HepG2 (cell line): ENCODE measurements around the gene MAJIN. TPM values are rescaled to one million over a fixed set of nuclear protein-coding genes. Genes with fewer than 3 reads are reported as not detected.

Experiments
- BCL3 ChIP-seq: sonication (generic); formaldehyde crosslinking; IDR thresholded peaks from 2 replicates; pipeline ENCODE4 v1.5.1; 2020; ENCODE audit warnings: mild to moderate bottlenecking, missing genetic modification reagents, moderate library complexity
- BCLAF1 ChIP-seq: fragments of 450-650 bp; IDR thresholded peaks from 2 replicates; pipeline ENCODE4 v1.6.1; 2017; ENCODE audit warnings: mild to moderate bottlenecking
- FUBP1 ChIP-seq: sonication (generic); formaldehyde crosslinking; IDR thresholded peaks from 2 replicates; pipeline ENCODE4 v1.5.1; 2020; ENCODE audit warnings: missing genetic modification reagents, mild to moderate bottlenecking, borderline replicate concordance
- JUND ChIP-seq: sonication (generic); formaldehyde crosslinking; IDR thresholded peaks from 2 replicates; pipeline ENCODE4 v1.8.0; 2022; ENCODE audit warnings: mild to moderate bottlenecking, missing genetic modification reagents
- RARA ChIP-seq: IDR thresholded peaks from 2 replicates; pipeline ENCODE4 v1.6.1; 2016; ENCODE audit warnings: missing genetic modification reagents, missing compliant biosample characterization
- ZNF274 ChIP-seq: sonication (generic); formaldehyde crosslinking; IDR thresholded peaks from 2 replicates; pipeline ENCODE4 v1.5.1; 2020; ENCODE audit warnings: mild to moderate bottlenecking, missing genetic modification reagents
- ZNF326 ChIP-seq: sonication (generic); formaldehyde crosslinking; IDR thresholded peaks from 2 replicates; pipeline ENCODE4 v1.4.0; 2020; ENCODE audit warnings: missing genetic modification reagents, borderline replicate concordance
- polyA plus RNA-seq, 8 experiments: library from polyadenylated mRNA; depleted of rRNA in 3 of 8; stranded (reverse) in 7 of 8; unstranded in 1 of 8; fragments of >200 nt; fragmentation: Illumina TruSeq in 4 of 8; extraction: Trizol in 4 of 8; gene quantifications; 2 replicates each; pipeline versions ENCODE4 v1.2.1 to v1.2.3, GENCODE V29; 2011 to 2016; ENCODE audit warnings: low read depth in 4 of 8, missing spikeins in 1 of 8, mixed read lengths in 1 of 8; ENCODE audit not compliant: insufficient read depth in 1 of 8
- total RNA-seq, 5 experiments: library from RNA; depleted of rRNA; stranded (reverse); fragments of >200 nt; fragmentation: Illumina TruSeq; extraction: Trizol; gene quantifications; 2 replicates each; pipeline ENCODE4 v1.2.3, GENCODE V29; 2016; ENCODE audit warnings: low read depth in 1 of 5
- TF ChIP-seq, protein P1 (sequence below): sonication (generic); formaldehyde crosslinking; IDR thresholded peaks from one replicate; pipeline ENCODE4 v1.5.1; 2020; ENCODE audit warnings: mild to moderate bottlenecking, missing genetic modification reagents; ENCODE audit errors: not compliant biosample characterization
- TF ChIP-seq, protein P2 (sequence below): sonication (generic); formaldehyde crosslinking; IDR thresholded peaks from 2 replicates; pipeline ENCODE4 v1.4.0; 2020; ENCODE audit warnings: missing genetic modification reagents, mild to moderate bottlenecking, borderline replicate concordance

The MAJIN gene
- total and polyA plus RNA-seq, 2 of the 13 experiments (the other 11 are each of a cell fraction or from before 2014, with no cell fraction given) = not detected

DNA sequence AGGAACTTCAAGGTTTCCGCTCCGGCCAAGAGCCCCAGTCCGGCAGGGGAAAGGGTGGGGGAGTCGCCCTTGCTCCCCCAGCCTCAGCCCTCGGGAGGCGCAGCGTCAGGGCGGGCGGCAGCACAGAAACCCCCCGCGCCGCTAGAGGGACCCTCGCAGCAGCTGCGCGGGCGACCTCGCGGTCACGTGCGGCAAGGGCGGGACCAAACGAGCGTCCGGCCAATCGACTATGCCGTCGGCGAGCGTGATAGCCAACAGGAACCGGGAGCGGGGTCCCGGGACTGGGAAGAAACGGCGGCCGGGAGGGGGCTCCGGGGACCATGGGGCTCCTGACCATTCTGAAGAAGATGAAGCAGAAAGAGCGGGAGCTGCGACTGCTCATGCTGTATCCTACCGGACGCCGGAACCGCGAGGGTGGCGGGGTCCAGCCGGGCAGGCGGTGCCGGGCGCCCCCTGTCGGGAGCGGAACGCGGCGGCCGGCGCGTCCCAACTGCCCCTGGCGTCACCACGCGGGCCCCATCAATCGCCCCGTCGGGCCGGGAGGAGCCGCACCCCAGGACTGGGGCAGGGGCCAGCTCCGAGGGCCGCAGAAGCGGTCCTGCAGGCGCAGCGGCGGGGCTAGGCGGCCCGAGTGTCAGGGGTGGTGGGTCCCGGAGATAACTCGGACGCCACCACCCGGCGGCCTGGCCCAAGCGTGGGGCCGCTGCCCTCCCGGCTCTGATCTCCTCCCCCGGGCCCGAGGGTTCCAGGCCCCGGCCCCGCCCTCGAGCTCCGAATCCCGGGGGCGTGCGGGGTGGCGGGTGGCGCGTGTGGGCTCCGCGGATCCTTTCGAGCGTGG, 42.2 kb upstream of the MAJIN start, which contains the start of gene ARL2 (continued):
- TF ChIP-seq, protein P1, sequence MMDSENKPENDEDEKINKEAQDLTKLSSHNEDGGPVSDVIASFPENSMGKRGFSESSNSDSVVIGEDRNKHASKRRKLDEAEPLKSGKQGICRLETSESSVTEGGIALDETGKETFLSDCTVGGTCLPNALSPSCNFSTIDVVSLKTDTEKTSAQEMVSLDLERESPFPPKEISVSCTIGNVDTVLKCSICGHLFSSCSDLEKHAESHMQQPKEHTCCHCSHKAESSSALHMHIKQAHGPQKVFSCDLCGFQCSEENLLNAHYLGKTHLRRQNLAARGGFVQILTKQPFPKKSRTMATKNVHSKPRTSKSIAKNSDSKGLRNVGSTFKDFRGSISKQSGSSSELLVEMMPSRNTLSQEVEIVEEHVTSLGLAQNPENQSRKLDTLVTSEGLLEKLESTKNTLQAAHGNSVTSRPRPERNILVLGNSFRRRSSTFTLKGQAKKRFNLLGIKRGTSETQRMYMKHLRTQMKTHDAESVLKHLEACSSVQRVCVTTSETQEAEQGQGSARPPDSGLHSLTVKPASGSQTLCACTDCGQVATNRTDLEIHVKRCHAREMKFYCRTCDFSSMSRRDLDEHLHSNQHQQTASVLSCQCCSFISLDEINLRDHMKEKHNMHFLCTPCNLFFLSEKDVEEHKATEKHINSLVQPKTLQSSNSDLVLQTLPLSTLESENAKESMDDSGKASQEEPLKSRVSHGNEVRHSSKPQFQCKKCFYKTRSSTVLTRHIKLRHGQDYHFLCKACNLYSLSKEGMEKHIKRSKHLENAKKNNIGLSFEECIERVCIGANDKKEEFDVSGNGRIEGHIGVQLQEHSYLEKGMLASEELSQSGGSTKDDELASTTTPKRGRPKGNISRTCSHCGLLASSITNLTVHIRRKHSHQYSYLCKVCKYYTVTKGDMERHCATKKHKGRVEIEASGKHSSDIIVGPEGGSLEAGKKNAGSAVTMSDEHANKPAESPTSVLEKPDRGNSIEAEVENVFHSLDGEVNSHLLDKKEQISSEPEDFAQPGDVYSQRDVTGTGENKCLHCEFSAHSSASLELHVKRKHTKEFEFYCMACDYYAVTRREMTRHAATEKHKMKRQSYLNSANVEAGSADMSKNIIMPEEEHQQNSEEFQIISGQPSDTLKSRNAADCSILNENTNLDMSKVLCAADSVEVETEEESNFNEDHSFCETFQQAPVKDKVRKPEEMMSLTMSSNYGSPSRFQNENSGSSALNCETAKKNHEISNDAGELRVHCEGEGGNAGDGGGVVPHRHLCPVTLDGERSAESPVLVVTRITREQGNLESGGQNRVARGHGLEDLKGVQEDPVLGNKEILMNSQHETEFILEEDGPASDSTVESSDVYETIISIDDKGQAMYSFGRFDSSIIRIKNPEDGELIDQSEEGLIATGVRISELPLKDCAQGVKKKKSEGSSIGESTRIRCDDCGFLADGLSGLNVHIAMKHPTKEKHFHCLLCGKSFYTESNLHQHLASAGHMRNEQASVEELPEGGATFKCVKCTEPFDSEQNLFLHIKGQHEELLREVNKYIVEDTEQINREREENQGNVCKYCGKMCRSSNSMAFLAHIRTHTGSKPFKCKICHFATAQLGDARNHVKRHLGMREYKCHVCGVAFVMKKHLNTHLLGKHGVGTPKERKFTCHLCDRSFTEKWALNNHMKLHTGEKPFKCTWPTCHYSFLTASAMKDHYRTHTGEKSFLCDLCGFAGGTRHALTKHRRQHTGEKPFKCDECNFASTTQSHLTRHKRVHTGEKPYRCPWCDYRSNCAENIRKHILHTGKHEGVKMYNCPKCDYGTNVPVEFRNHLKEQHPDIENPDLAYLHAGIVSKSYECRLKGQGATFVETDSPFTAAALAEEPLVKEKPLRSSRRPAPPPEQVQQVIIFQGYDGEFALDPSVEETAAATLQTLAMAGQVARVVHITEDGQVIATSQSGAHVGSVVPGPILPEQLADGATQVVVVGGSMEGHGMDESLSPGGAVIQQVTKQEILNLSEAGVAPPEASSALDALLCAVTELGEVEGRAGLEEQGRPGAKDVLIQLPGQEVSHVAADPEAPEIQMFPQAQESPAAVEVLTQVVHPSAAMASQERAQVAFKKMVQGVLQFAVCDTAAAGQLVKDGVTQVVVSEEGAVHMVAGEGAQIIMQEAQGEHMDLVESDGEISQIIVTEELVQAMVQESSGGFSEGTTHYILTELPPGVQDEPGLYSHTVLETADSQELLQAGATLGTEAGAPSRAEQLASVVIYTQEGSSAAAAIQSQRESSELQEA (CRISPR knock-in tag) = peak; percentile 49
- TF ChIP-seq, protein P2, sequence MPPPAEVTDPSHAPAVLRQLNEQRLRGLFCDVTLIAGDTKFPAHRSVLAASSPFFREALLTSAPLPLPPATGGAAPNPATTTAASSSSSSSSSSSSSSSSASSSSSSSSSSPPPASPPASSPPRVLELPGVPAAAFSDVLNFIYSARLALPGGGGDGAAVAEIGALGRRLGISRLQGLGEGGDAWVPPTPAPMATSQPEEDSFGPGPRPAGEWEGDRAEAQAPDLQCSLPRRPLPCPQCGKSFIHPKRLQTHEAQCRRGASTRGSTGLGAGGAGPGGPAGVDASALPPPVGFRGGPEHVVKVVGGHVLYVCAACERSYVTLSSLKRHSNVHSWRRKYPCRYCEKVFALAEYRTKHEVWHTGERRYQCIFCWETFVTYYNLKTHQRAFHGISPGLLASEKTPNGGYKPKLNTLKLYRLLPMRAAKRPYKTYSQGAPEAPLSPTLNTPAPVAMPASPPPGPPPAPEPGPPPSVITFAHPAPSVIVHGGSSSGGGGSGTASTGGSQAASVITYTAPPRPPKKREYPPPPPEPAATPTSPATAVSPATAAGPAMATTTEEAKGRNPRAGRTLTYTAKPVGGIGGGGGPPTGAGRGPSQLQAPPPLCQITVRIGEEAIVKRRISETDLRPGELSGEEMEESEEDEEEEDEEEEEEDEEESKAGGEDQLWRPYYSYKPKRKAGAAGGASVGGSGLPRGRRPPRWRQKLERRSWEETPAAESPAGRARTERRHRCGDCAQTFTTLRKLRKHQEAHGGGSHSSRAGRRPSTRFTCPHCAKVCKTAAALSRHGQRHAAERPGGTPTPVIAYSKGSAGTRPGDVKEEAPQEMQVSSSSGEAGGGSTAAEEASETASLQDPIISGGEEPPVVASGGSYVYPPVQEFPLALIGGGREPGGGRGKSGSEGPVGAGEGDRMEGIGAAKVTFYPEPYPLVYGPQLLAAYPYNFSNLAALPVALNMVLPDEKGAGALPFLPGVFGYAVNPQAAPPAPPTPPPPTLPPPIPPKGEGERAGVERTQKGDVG = no peak; the same call in 1 of the 2 replicates
- TF ChIP-seq FUBP1 (no peak), BCLAF1 (no peak), BCL3 (CRISPR knock-in tag) (no peak), ZNF274 (CRISPR knock-in tag) (no peak), RARA (CRISPR knock-in tag) (no peak; the same call in 1 of the 2 replicates), ZNF326 (no peak), JUND (CRISPR knock-in tag) (no peak)
